Hepatic stellate cell (primary cell): ENCODE results near the gene ISCA2.

Source experiments
- DNase-seq: peaks from one replicate; pipeline ENCODE4 v3.0.0; 2011; ENCODE audit warnings: low spot score

ISCA2 gene

GRCh38 chr14:74508844-74509428 is 15.4 kb downstream of the ISCA2 start:
- DNase-seq, result no peak

GRCh38 chr14:74509587-74510222 is 16.1 kb downstream of the ISCA2 start:
- DNase-seq, result no peak

GRCh38 chr14:74510223-74510931 is 16.8 kb downstream of the ISCA2 start:
- no peak for DNase-seq

- peak; percentile 79 for DNase-seq
These were observed 17.4 kb downstream of the ISCA2 start for GRCh38 chr14:74510959-74511409.

- DNase-seq, result no peak
These were observed 18.6 kb downstream of the ISCA2 start for GRCh38 chr14:74511966-74512830.

- peak; percentile 53 for DNase-seq
These were observed 20.9 kb downstream of the ISCA2 start for GRCh38 chr14:74514471-74514941.

- no peak for DNase-seq
These were observed 22.4 kb downstream of the ISCA2 start for GRCh38 chr14:74515891-74516412.

GRCh38 chr14:74516451-74517160 is 23.0 kb downstream of the ISCA2 start:
- peak; percentile 62 for DNase-seq

GRCh38 chr14:74517731-74518130 is 24.2 kb downstream of the ISCA2 start:
- no peak for DNase-seq

GRCh38 chr14:74518221-74518620 is 24.7 kb downstream of the ISCA2 start:
- DNase-seq, result no peak

- DNase-seq, result no peak
These were observed 25.9 kb downstream of the ISCA2 start for GRCh38 chr14:74519316-74520074.

GRCh38 chr14:74521756-74522155 is 28.2 kb downstream of the ISCA2 start:
- no peak for DNase-seq

- DNase-seq, result no peak
These were observed 29.2 kb downstream of the ISCA2 start for GRCh38 chr14:74522740-74523139.

- no peak for DNase-seq
These were observed 30.7 kb downstream of the ISCA2 start for GRCh38 chr14:74524076-74524811.

- no peak for DNase-seq
These were observed 31.2 kb downstream of the ISCA2 start for GRCh38 chr14:74524812-74525135.

GRCh38 chr14:74525361-74525851 is 31.8 kb downstream of the ISCA2 start:
- DNase-seq, result no peak

GRCh38 chr14:74526854-74527585 is 33.5 kb downstream of the ISCA2 start:
- DNase-seq, result no peak

GRCh38 chr14:74527736-74528280 is 34.2 kb downstream of the ISCA2 start:
- DNase-seq, result no peak

GRCh38 chr14:74528406-74528805 is 34.8 kb downstream of the ISCA2 start:
- no peak for DNase-seq
